ENCODE results near the gene SPINT1. TPM values are rescaled to one million over a fixed set of nuclear protein-coding genes. Genes with fewer than 3 reads are reported as not detected.
A peak's percentile ranks its signal among the peaks of the same experiment; 100 is the strongest.

The SPINT1 gene
- total and polyA plus RNA-seq, 2 donors (not counting 1 experiment from before 2014, with no cell fraction given): 14.4 to 21.3 TPM

DNA sequence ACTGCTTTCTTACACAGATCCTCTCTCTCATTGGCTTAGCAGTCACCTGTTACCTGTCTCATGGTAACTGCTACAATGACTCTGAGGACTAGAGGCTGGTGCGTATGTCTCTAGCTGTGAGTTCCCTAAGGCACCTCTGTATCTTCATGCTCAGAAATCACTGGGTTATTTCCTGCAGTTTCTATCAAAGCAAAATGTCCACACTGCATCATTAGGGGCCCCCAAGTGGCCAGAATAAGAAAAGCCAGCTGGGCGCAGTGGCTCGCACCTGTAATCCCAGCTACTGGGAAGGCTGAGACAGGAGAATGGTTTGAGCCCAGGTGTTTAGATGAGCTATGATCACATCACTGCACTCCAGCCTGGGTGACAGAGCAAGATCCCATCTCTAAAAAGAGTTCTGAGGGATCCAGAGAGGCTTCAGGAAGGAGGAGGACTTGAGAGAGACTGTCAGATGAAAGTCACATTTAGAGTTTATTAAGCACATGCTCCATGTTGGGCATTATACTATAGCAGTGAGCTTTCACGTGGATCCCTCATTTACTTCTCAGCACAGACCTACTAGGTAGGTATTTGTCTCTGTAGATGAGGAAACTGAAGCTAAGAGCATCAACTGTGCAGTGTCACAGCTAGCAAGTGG is 48.1 kb downstream of the SPINT1 start:
- Histone ChIP-seq H3K4me2 (replicated peaks; ENCODE audit: low read depth, low read length, poor library complexity, severe bottlenecking) (no peak overlapping the region), H3K9ac (ENCODE audit: low read length) (no peak overlapping the region), H3K4me1 (ENCODE audit: control insufficient read depth in 2 of 2, insufficient read depth in 2 of 2, low read length in 2 of 2) (peaks cover 18 to 19% of the 10 kb centered on the region in 2 donors), H3K4me3 (ENCODE audit: control extremely low read depth in 1 of 5, extremely low read depth in 1 of 5, insufficient read depth in 1 of 5, low read depth in 2 of 5, low read length in 4 of 5) (no peak overlapping the region), H3K36me3 (replicated peaks in 1 of 2; ENCODE audit: control extremely low read depth in 1 of 2, control insufficient read depth in 1 of 2, extremely low read depth in 1 of 2, insufficient read depth in 2 of 2, low read length in 1 of 2) (peaks cover 2 to 6% of the 10 kb centered on the region in 2 experiments), H3K27me3 (replicated peaks in 1 of 4; ENCODE audit: control extremely low read depth in 1 of 4, control insufficient read depth in 3 of 4, insufficient read depth in 4 of 4, low read length in 3 of 4) (no peaks in the 10 kb centered on the region), H3K9me3 (ENCODE audit: control extremely low read depth in 1 of 3, control insufficient read depth in 2 of 3, insufficient read depth in 1 of 3, low read length in 2 of 3) (no peaks in the 10 kb centered on the region), H4K20me1 (ENCODE audit: control insufficient read depth, insufficient read depth, low read length, poor library complexity, severe bottlenecking) (peaks cover 10% of the 10 kb centered on the region), H3K79me2 (ENCODE audit: control insufficient read depth, insufficient read depth, low read length) (peaks cover 23% of the 10 kb centered on the region), H3K27ac (ENCODE audit: low read length in 2 of 2) (no peak overlapping the region), H2AFZ (ENCODE audit: insufficient read depth, low read depth, low read length, poor library complexity, severe bottlenecking) (peak overlapping the region; percentile 63)
- WGBS (ENCODE audit: insufficient coverage): 15% methylated on average over 3 of the region's 4 CpGs
- CTCF ChIA-PET: interaction anchor here (0.5 to 9.8 kb wide), 25 partner anchors 10 to 374 kb away, joined by 3 to 189 read pairs (median 4); partner anchors contain the start of genes EXD1, RAD51, RHOV and SPINT1
- intact Hi-C loops (cut with micrococcal nuclease): loop anchor here (5.0 kb wide), 1 partner anchor 325 kb away; the partner anchor contains the start of genes CCDC32 and RPUSD2
- POLR2A ChIA-PET: interaction anchor here (0.5 to 1.8 kb wide), 2 partner anchors 34 to 441 kb away, joined by 5 to 9 read pairs; no protein-coding TSS in a partner anchor
- peak; percentile 66 for DNase-seq
- ATAC-seq (ENCODE audit: low read depth): no peak
- no peak for TF ChIP-seq EZH2 (IDR thresholded peaks at IDR 0.05; ENCODE audit: borderline replicate concordance, insufficient read depth, low read depth, low read length, poor library complexity, severe bottlenecking)
- peak; percentile 62 for TF ChIP-seq CTCF (IDR thresholded peaks at IDR 0.05)
- Mint-ChIP-seq H3K9me3 (ENCODE audit: insufficient read depth) (no peaks in the 10 kb centered on the region), H3K4me3 (no peak overlapping the region), H3K27ac (peak overlapping the region; percentile 32), H3K4me1 (peaks cover 28% of the 10 kb centered on the region), H3K27me3 (no peaks in the 10 kb centered on the region)
